Mammary epithelial cell (primary cell): ENCODE measurements around the gene HNMT.

ENCODE experiments used
- EZH2 ChIP-seq: IDR thresholded peaks from 2 replicates; pipeline ENCODE4 v1.6.1; 2012; ENCODE audit warnings: low read length, inconsistent platforms, borderline replicate concordance
- TF ChIP-seq, protein P1 (sequence below), 2 donors: IDR thresholded peaks in 1 of 2; conservative IDR thresholded peaks in 1 of 2; 2 replicates each; pipeline ENCODE4 v1.5.1; 2011 to 2012; ENCODE audit warnings: inconsistent platforms in 2 of 2, low read length in 2 of 2, mild to moderate bottlenecking in 2 of 2, control low read depth in 1 of 2, low read depth in 1 of 2; ENCODE audit not compliant: insufficient read depth in 1 of 2; ENCODE audit errors: extremely low read depth in 1 of 2

DNA sequence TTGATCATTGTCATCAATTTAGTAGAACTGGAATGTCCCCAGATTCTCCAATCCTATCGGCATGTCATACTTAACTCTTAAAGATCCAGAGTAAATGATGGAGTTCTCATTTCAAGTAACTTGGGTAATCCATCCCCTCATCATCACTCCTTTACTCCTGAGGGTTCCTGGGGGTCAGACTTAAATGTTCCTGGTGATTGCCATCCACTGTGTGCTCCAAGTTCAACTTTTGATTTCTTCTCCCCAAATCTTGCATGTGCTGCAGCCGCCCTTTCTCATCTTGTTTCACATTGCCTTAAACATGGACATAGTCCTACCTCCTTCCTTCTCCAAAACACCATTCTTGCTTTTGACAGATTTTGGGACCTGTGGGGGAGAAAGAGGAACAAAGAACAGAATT lies 43.2 kb downstream of the HNMT start:
- TF ChIP-seq, protein P1, sequence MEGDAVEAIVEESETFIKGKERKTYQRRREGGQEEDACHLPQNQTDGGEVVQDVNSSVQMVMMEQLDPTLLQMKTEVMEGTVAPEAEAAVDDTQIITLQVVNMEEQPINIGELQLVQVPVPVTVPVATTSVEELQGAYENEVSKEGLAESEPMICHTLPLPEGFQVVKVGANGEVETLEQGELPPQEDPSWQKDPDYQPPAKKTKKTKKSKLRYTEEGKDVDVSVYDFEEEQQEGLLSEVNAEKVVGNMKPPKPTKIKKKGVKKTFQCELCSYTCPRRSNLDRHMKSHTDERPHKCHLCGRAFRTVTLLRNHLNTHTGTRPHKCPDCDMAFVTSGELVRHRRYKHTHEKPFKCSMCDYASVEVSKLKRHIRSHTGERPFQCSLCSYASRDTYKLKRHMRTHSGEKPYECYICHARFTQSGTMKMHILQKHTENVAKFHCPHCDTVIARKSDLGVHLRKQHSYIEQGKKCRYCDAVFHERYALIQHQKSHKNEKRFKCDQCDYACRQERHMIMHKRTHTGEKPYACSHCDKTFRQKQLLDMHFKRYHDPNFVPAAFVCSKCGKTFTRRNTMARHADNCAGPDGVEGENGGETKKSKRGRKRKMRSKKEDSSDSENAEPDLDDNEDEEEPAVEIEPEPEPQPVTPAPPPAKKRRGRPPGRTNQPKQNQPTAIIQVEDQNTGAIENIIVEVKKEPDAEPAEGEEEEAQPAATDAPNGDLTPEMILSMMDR (conservative IDR thresholded peaks at IDR 0.05 in 1 of 2, IDR thresholded peaks at IDR 0.05 in 1 of 2; ENCODE audit: extremely low read depth in 1 of 2, insufficient read depth in 1 of 2, low read depth in 1 of 2, low read length in 2 of 2): no peak
- no peak for TF ChIP-seq EZH2
